Sigmoid colon (tissue), 7 donors: ENCODE results near the gene CFAP46. TPM values are rescaled to one million over a fixed set of nuclear protein-coding genes. Genes with fewer than 3 reads are reported as not detected.

Experiments
- DNase-seq: peaks from one replicate; pipeline ENCODE4 v3.0.0-alpha.2; 2019
- H3K27ac ChIP-seq, 4 donors: fragments of 200-600 bp; sonication (generic); one replicate each; pipeline ENCODE4 v1.5.1; 2016 to 2019; ENCODE audit warnings: mild to moderate bottlenecking in 1 of 4
- H3K27me3 ChIP-seq, 3 donors: fragments of 200-600 bp; sonication (generic); one replicate each; pipeline ENCODE4 v1.5.1; 2019; ENCODE audit warnings: mild to moderate bottlenecking in 1 of 3
- H3K36me3 ChIP-seq, 4 donors: fragments of 200-600 bp; sonication (generic); one replicate each; pipeline ENCODE4 v1.5.1; 2016 to 2019
- H3K4me1 ChIP-seq, 4 donors: fragments of 200-600 bp; sonication (generic); one replicate each; pipeline ENCODE4 v1.5.1; 2017 to 2019
- H3K4me3 ChIP-seq, 4 donors: fragments of 200-600 bp; sonication (generic); one replicate each; pipeline ENCODE4 v1.5.1; 2017 to 2019; ENCODE audit warnings: mild to moderate bottlenecking in 2 of 4, moderate library complexity in 1 of 4
- H3K9me3 ChIP-seq, 4 donors: fragments of 200-600 bp in 3 of 4; sonication (generic) in 3 of 4; one replicate each; pipeline versions ENCODE4 v1.5.1 to v1.6.1; 2013 to 2019
- EP300 ChIP-seq, 4 donors: sonication (generic); formaldehyde crosslinking; IDR thresholded peaks; one replicate each; pipeline ENCODE4 v1.6.1; 2017; ENCODE audit warnings: antibody characterized with exemption in 4 of 4
- POLR2A ChIP-seq, 2 donors: fragments of 450-650 bp; IDR thresholded peaks; one replicate each; pipeline ENCODE4 v1.6.1; 2016; ENCODE audit warnings: antibody characterized with exemption in 2 of 2, mild to moderate bottlenecking in 2 of 2, moderate library complexity in 2 of 2
- POLR2AphosphoS5 ChIP-seq, 4 donors: sonication (generic); formaldehyde crosslinking; IDR thresholded peaks; one replicate each; pipeline ENCODE4 v1.6.1; 2017; ENCODE audit warnings: antibody characterized with exemption in 4 of 4
- WGBS, 2 donors: extraction: QIAGEN DNeasy Blood & Tissue Kit; methylation state at CpG; one replicate each; pipeline ENCODE4 v1.1.7; 2013; 5-methylcytosine and 5-hydroxymethylcytosine counted together
- intact Hi-C: fragments of 100-400 bp; cut with DNase I; formaldehyde crosslinking; loops from one replicate; pipeline ENCODE4 v1.15.1; 2023
- polyA plus RNA-seq, 3 donors: library from polyadenylated mRNA; stranded (reverse); fragments of 200-250 nt; gene quantifications; one replicate each; pipeline ENCODE4 v1.2.3, GENCODE V29; 2013
- total RNA-seq, 4 donors: library from RNA; depleted of rRNA; stranded (reverse); fragments of >200 nt; gene quantifications; one replicate each; pipeline ENCODE4 v1.1.0, GENCODE V29; 2016
- TF ChIP-seq, protein P1 (sequence below), 4 experiments: fragments of 450-650 bp in 3 of 4; fragments of 200-600 bp in 1 of 4; IDR thresholded peaks; one replicate each; pipeline ENCODE4 v1.5.1; 2016 to 2019; ENCODE audit warnings: antibody characterized with exemption in 4 of 4, mild to moderate bottlenecking in 3 of 4, moderate library complexity in 2 of 4
- donor health status: healthy with polysubstance abuse.
- donor health status: Bipolar disorder and iron deficiency.
- donor health status: healthy.

CFAP46 gene
- total and polyA plus RNA-seq, 7 donors = 0.10 to 1.7 (median 0.38) TPM; not detected in 3

DNA sequence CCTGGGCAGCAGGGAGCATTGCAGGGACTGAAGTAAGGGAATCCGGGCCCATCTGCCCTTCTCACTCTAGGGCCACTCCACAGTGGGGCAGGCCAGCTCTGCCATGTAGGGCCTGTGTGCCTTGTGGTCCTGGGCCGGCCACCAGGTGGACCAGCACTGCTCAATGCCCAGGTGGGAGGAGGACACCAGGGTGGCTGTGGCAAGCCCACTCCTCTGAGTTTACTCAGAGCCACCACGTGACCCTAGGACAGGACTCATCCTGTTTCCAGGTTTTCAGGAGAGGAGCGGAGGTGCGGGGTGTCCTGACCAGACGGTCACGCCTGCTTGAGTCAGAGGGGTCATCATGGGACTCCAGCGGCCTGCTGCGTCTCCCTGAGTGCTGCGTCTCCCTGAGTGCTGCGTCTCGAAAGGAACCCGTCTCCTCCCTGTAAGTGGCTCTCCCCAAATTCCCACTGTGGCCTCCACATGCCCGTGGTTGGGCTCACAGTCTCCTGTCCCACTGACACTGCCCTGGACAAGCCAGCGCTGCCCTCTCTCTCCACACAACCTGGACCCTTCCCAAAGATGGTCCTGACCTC, 2.9 kb downstream of the CFAP46 start:
- Histone ChIP-seq H3K9me3 (no peaks in the 10 kb centered on the region), H3K4me1 (peaks cover 0 to 18% (median 14%) of the 10 kb centered on the region in 4 donors), H3K27ac (no peak overlapping the region), H3K27me3 (peaks cover 4 to 44% (median 25%) of the 10 kb centered on the region in 3 donors), H3K4me3 (no peak overlapping the region), H3K36me3 (no peaks in the 10 kb centered on the region)
- WGBS, 2 donors = 85 to 91% methylated on average over 15 of the region's 15 CpGs
- intact Hi-C loops = no loop called here
- no peak for DNase-seq
- no peak for TF ChIP-seq POLR2AphosphoS5 (IDR thresholded peaks at IDR 0.05)
- no peak for TF ChIP-seq EP300 (IDR thresholded peaks at IDR 0.05)
- TF ChIP-seq, protein P1, sequence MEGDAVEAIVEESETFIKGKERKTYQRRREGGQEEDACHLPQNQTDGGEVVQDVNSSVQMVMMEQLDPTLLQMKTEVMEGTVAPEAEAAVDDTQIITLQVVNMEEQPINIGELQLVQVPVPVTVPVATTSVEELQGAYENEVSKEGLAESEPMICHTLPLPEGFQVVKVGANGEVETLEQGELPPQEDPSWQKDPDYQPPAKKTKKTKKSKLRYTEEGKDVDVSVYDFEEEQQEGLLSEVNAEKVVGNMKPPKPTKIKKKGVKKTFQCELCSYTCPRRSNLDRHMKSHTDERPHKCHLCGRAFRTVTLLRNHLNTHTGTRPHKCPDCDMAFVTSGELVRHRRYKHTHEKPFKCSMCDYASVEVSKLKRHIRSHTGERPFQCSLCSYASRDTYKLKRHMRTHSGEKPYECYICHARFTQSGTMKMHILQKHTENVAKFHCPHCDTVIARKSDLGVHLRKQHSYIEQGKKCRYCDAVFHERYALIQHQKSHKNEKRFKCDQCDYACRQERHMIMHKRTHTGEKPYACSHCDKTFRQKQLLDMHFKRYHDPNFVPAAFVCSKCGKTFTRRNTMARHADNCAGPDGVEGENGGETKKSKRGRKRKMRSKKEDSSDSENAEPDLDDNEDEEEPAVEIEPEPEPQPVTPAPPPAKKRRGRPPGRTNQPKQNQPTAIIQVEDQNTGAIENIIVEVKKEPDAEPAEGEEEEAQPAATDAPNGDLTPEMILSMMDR (IDR thresholded peaks at IDR 0.05) = no peak
- no peak for TF ChIP-seq POLR2A (IDR thresholded peaks at IDR 0.05)

DNA sequence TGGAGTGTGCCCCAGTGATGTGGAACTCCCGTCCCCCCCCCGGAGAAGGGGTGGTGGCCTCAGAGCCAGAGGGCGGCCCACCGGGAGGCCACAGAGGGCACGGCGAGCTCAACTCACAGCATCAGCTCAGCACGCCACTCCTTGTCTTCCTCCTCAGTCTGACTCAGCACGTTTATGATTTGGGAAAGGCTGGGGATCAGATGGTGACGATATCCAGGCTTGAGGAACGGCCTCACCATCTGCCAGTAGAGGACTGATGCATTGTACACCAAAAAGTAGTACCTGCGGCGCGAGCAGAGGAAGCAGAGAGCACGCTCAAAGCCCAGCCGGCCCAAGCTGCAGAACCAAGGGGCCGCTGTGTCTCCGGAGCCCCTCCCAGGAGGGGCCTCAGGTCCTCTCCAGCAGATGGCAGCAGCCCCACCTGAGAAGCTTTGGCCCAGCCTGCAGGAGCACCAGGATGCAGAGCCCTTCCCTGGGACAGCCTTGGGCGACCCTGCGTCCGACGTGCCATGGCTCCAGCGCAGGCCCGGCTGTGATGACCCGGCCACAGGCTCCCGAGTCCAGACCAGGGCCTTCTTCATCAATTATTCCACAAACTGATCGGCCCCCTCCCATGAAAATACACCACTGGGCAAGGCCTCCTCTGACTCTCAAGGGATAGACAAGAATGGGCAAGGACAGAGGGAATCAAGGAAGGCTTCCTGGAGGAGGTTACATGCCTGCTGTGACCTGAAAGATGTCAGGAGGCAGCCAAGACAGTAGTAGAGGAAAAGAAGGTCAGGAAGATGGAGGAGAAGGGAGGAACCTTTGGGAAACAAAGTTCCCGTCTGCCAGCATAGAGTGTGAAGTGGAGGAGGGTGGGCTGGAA, 3.7 kb downstream of the CFAP46 start:
- Histone ChIP-seq H3K27me3 (peaks cover 4 to 36% (median 23%) of the 10 kb centered on the region in 3 donors), H3K4me1 (peaks cover 0 to 18% (median 14%) of the 10 kb centered on the region in 4 donors), H3K36me3 (no peaks in the 10 kb centered on the region), H3K9me3 (no peaks in the 10 kb centered on the region), H3K4me3 (no peak overlapping the region), H3K27ac (peak overlapping the region in 1 of 4 donors; percentile 18)
- DNase-seq = no peak
- TF ChIP-seq POLR2A (IDR thresholded peaks at IDR 0.05) (no peak), EP300 (IDR thresholded peaks at IDR 0.05) (no peak), POLR2AphosphoS5 (IDR thresholded peaks at IDR 0.05) (no peak)
- TF ChIP-seq, protein P1 (IDR thresholded peaks at IDR 0.05) = no peak
- intact Hi-C loops = no loop called here
- 48 to 62% methylated on average over 27 of the region's 27 CpGs for WGBS, 2 donors

DNA sequence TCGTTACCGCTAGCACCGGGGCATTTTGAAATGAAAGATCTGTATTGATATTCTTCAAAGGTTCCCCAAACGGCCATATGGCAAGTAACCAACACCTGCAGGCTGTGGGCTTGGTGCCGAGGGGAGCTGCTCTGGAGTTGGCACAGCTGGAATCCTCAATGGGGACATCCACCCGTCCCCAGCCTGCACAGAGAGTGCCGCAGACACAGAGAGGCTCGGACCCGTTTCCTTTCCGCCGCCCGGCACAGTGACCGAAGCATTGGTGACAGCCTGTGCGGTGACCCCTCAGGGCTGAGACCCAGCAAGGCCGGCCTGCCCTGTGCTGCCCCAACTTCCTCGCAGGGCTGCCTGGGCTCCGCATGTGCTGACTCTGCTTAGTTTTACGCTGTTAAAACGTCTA, 4.5 kb downstream of the CFAP46 start:
- Histone ChIP-seq H3K4me3 (no peak overlapping the region), H3K36me3 (no peaks in the 10 kb centered on the region), H3K27ac (peak overlapping the region in 2 of 4 donors; percentile 17 to 18), H3K27me3 (peaks cover 0 to 28% (median 15%) of the 10 kb centered on the region in 3 donors), H3K9me3 (no peaks in the 10 kb centered on the region), H3K4me1 (peaks cover 0 to 14% (median 11%) of the 10 kb centered on the region in 4 donors)
- DNase-seq = no peak
- intact Hi-C loops = no loop called here
- WGBS, 2 donors = 80 to 88% methylated on average over 19 of the region's 19 CpGs
- TF ChIP-seq, protein P1 (IDR thresholded peaks at IDR 0.05) = no peak
- TF ChIP-seq POLR2AphosphoS5 (IDR thresholded peaks at IDR 0.05) (no peak), POLR2A (IDR thresholded peaks at IDR 0.05) (no peak), EP300 (IDR thresholded peaks at IDR 0.05) (no peak)

DNA sequence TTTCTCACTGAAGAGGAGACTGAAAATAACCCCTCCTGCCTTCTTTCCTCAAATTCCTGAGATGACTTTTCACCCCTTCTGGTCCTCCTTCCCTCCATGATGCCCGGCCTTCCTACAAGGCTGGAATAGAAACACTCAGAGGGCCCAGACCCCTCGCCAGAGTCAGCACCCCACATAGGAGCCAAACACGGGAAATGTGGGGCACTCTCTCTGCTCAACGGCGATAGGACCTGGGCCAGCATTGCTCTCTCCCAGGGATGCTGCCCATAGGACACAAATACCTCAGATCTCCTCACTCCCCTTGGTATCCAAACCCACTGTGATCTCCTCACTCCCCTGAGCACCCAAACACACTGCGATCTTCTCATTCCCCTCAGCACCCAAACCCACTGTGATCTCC, 7.4 kb downstream of the CFAP46 start:
- WGBS, 2 donors = 77 to 85% methylated on average over 6 of the region's 6 CpGs
- TF ChIP-seq POLR2AphosphoS5 (IDR thresholded peaks at IDR 0.05) (no peak), POLR2A (IDR thresholded peaks at IDR 0.05) (no peak), EP300 (IDR thresholded peaks at IDR 0.05) (no peak)
- TF ChIP-seq, protein P1 (IDR thresholded peaks at IDR 0.05) = no peak
- H3K27me3 ChIP-seq = peaks cover 0 to 7% (median 0%) of the 10 kb centered on the region in 3 donors
- H3K27ac ChIP-seq = no peak overlapping the region
- H3K9me3 ChIP-seq = no peaks in the 10 kb centered on the region
- intact Hi-C loops = no loop called here
- no peak for DNase-seq
- no peaks in the 10 kb centered on the region for H3K36me3 ChIP-seq
- H3K4me3 ChIP-seq = no peak overlapping the region
- H3K4me1 ChIP-seq = no peaks in the 10 kb centered on the region
